VCaP (cell line): ENCODE measurements around the gene CSNK2A2.

Source experiments
- H3K27ac ChIP-seq: fragments of 450-650 bp; 2 replicates; pipeline ENCODE4 v1.5.1; 2017
- CTCF ChIP-seq: fragments of 450-650 bp; conservative IDR thresholded peaks from 2 replicates; pipeline ENCODE4 v1.5.1; 2017; ENCODE audit warnings: mild to moderate bottlenecking, moderate library complexity

Gene CSNK2A2

GRCh38 chr16:58196898-58197313 lies 1.0 kb downstream of the CSNK2A2 start:
- no peak for TF ChIP-seq CTCF

GRCh38 chr16:58195771-58196170 lies 2.1 kb downstream of the CSNK2A2 start:
- no peak overlapping the region for H3K27ac ChIP-seq
- TF ChIP-seq CTCF, result no peak

More at GRCh38 chr16:58196898-58197313, 1.0 kb downstream of the CSNK2A2 start:
- peak overlapping the region; percentile 57; the same call in 1 of the 2 replicates for H3K27ac ChIP-seq

- no peak for TF ChIP-seq CTCF
- H3K27ac ChIP-seq, result no peak overlapping the region
Measured at GRCh38 chr16:58195344-58195743, 2.6 kb downstream of the CSNK2A2 start.

GRCh38 chr16:58194790-58195189 lies 3.1 kb downstream of the CSNK2A2 start:
- H3K27ac ChIP-seq, result no peak overlapping the region
- TF ChIP-seq CTCF, result no peak

- TF ChIP-seq CTCF, result no peak
- H3K27ac ChIP-seq, result no peak overlapping the region
Measured at GRCh38 chr16:58187665-58188421, 10.1 kb downstream of the CSNK2A2 start.

- H3K27ac ChIP-seq, result no peak overlapping the region
- no peak for TF ChIP-seq CTCF
Measured at GRCh38 chr16:58187092-58187491, 10.8 kb downstream of the CSNK2A2 start.

- no peak overlapping the region for H3K27ac ChIP-seq
- TF ChIP-seq CTCF, result no peak
Measured at GRCh38 chr16:58186176-58186944, 11.5 kb downstream of the CSNK2A2 start.
